ENCODE measurements around the gene ZMIZ2. TPM values are rescaled to one million over a fixed set of nuclear protein-coding genes. Genes with fewer than 3 reads are reported as not detected.

The ZMIZ2 gene
- total and polyA plus RNA-seq, 9 of the 15 experiments (the other 6 are each of a cell fraction or from before 2014, with no cell fraction given) = 0.13 to 40.3 (median 4.9) TPM

DNA sequence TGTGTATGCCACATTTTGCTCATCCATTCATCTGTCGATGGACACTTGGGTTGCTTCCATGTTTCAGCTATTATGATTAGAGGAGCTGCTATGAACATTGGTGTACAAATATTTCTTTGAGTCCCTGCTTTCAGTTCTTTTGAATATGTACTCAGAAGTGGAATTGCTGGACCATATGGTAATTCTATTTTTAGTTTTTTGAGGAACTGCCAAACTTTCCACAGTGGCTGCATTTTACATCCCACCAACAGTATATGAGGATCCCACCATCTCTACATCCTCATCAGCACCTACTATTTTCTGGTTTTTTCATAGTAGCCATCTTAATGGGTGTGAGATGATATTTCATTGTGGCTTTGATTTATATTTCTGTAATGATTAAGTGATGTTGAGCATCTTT, 44.7 kb upstream of the ZMIZ2 start:
- Histone ChIP-seq H3K9me1 (ENCODE audit: control insufficient read depth, insufficient read depth, low read length) (no peaks in the 10 kb centered on the region), H3K4me2 (ENCODE audit: insufficient read depth, low read length) (no peak overlapping the region), H3K9me3 (replicated peaks; ENCODE audit: control insufficient read depth, insufficient read depth, low read depth, low read length) (no peaks in the 10 kb centered on the region), H3K36me3 (ENCODE audit: control insufficient read depth, insufficient read depth, low read length) (peaks cover 56% of the 10 kb centered on the region; the same call in 2 of the 3 replicates), H3K4me3 (no peak overlapping the region), H2AFZ (ENCODE audit: low read depth, low read length) (no peak overlapping the region), H3K27me3 (ENCODE audit: control insufficient read depth in 2 of 2, insufficient read depth in 2 of 2, low read length in 2 of 2) (no peaks in the 10 kb centered on the region), H3K9ac (ENCODE audit: insufficient read depth in 1 of 2, low read depth in 2 of 2, low read length in 2 of 2) (no peak overlapping the region), H4K20me1 (replicated peaks; ENCODE audit: control insufficient read depth, insufficient read depth, low read length) (no peaks in the 10 kb centered on the region), H3K27ac (ENCODE audit: extremely low read depth, low read depth, low read length) (no peak overlapping the region), H3K4me1 (replicated peaks in 1 of 2; ENCODE audit: control insufficient read depth in 2 of 2, insufficient read depth in 2 of 2, low read length in 2 of 2) (peaks cover 0 to 6% of the 10 kb centered on the region in 2 experiments; a peak in 2 of 5 replicates), H3K79me2 (ENCODE audit: control insufficient read depth, insufficient read depth, low read length) (no peaks in the 10 kb centered on the region)
- BruUV-seq (replicated peaks) = no TSS peak
- intact Hi-C loops (cut with micrococcal nuclease) (no loop called here), in situ Hi-C loops (cut with MboI) (no loop called here)
- ChIA-PET POLR2A (no interaction called here), CTCF (ENCODE audit: low intra/inter-chr PET ratio) (no interaction called here)
- no peak for DNase-seq (ENCODE audit: extremely low read depth in 1 of 4, low spot score in 3 of 4)
- peak; percentile 23 for FAIRE-seq
- no peak for ATAC-seq
- TF ChIP-seq LARP7 (IDR thresholded peaks at IDR 0.05) (no peak), KLF16 (IDR thresholded peaks at IDR 0.05) (no peak), YBX1 (IDR thresholded peaks at IDR 0.05) (no peak), CBFA2T2 (conservative IDR thresholded peaks at IDR 0.05) (no peak), KDM1A (IDR thresholded peaks at IDR 0.05) (no peak), ZNF584 (CRISPR knock-in tag; IDR thresholded peaks at IDR 0.05; ENCODE audit: low read depth) (no peak), PCBP2 (IDR thresholded peaks at IDR 0.05; ENCODE audit: low read depth, low read length, poor library complexity, severe bottlenecking) (no peak), JUN (IDR thresholded peaks at IDR 0.05; ENCODE audit: borderline replicate concordance, low read depth, low read length) (no peak), JUN (CRISPR knock-in tag; IDR thresholded peaks at IDR 0.05; ENCODE audit: borderline replicate concordance) (no peak), ZNF282 (CRISPR knock-in tag; IDR thresholded peaks at IDR 0.05) (no peak), ZFP36 (IDR thresholded peaks at IDR 0.05; ENCODE audit: low read depth, low read length, partially characterized antibody) (no peak), HMG20B (CRISPR knock-in tag; IDR thresholded peaks at IDR 0.05) (no peak), POLR2A (conservative IDR thresholded peaks at IDR 0.05) (no peak), CEBPG (CRISPR knock-in tag; IDR thresholded peaks at IDR 0.05) (no peak), CEBPG (tag; conservative IDR thresholded peaks at IDR 0.05 in 1 of 2, IDR thresholded peaks at IDR 0.05 in 1 of 2) (no peak)
- TF ChIP-seq, protein P1, sequence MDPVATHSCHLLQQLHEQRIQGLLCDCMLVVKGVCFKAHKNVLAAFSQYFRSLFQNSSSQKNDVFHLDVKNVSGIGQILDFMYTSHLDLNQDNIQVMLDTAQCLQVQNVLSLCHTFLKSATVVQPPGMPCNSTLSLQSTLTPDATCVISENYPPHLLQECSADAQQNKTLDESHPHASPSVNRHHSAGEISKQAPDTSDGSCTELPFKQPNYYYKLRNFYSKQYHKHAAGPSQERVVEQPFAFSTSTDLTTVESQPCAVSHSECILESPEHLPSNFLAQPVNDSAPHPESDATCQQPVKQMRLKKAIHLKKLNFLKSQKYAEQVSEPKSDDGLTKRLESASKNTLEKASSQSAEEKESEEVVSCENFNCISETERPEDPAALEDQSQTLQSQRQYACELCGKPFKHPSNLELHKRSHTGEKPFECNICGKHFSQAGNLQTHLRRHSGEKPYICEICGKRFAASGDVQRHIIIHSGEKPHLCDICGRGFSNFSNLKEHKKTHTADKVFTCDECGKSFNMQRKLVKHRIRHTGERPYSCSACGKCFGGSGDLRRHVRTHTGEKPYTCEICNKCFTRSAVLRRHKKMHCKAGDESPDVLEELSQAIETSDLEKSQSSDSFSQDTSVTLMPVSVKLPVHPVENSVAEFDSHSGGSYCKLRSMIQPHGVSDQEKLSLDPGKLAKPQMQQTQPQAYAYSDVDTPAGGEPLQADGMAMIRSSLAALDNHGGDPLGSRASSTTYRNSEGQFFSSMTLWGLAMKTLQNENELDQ (CRISPR knock-in tag; IDR thresholded peaks at IDR 0.05; ENCODE audit: borderline replicate concordance) = no peak
- TF ChIP-seq, protein P2, sequence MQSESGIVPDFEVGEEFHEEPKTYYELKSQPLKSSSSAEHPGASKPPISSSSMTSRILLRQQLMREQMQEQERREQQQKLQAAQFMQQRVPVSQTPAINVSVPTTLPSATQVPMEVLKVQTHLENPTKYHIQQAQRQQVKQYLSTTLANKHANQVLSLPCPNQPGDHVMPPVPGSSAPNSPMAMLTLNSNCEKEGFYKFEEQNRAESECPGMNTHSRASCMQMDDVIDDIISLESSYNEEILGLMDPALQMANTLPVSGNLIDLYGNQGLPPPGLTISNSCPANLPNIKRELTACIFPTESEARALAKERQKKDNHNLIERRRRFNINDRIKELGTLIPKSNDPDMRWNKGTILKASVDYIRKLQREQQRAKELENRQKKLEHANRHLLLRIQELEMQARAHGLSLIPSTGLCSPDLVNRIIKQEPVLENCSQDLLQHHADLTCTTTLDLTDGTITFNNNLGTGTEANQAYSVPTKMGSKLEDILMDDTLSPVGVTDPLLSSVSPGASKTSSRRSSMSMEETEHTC (IDR thresholded peaks at IDR 0.05) = no peak
- WGBS (ENCODE audit: insufficient coverage, low coverage, missing lambda C conversion rate) = 78% methylated on average over 1 of the region's 1 CpG
